ENCODE results near the gene ACKR1.

The ACKR1 gene

GRCh38 chr1:159187647-159188374, 16.9 kb upstream of the ACKR1 start:
- DNase-seq = no peak

- DNase-seq = peak; percentile 22
Measured at GRCh38 chr1:159188375-159188788, 16.3 kb upstream of the ACKR1 start.

DNA sequence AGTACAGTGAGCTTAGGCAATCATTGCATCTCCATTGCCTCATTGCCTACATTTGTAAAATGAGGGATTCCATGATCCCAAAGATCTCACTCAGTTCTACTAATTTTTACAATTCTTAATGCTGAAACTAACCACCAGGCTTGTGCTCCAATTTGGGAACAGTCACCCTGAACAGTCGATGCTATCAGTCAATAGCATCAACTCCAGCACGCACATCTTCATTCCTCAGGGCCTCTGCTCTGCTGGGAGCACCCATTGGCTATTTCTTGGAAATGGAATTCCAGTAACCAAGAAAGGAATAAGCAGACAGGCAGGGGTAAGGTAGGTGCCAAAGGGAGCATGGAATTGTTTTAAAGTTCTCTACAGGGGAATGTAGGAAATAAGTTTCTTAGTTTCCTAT, 14.2 kb upstream of the ACKR1 start:
- no peak for DNase-seq

DNA sequence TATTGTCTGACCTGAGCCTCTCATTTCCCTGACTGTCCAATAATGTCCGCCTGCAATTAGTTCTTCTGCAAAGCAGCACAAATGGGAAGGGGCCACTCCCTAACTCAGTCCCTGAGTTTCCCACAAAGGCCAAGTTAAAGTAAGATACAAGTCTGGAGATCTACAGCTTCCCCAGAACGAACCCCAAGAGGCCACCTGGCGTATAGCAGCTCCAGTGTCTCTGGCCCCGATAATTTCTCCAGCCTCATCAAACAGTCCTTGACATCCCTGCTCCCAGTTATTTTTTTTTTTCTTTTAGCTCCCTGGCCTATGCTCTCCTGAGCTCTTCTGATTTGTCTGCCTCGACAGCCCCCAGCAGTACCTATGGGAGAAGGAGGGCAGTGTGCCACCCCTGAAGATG, 8.1 kb upstream of the ACKR1 start:
- no peak for DNase-seq

DNA sequence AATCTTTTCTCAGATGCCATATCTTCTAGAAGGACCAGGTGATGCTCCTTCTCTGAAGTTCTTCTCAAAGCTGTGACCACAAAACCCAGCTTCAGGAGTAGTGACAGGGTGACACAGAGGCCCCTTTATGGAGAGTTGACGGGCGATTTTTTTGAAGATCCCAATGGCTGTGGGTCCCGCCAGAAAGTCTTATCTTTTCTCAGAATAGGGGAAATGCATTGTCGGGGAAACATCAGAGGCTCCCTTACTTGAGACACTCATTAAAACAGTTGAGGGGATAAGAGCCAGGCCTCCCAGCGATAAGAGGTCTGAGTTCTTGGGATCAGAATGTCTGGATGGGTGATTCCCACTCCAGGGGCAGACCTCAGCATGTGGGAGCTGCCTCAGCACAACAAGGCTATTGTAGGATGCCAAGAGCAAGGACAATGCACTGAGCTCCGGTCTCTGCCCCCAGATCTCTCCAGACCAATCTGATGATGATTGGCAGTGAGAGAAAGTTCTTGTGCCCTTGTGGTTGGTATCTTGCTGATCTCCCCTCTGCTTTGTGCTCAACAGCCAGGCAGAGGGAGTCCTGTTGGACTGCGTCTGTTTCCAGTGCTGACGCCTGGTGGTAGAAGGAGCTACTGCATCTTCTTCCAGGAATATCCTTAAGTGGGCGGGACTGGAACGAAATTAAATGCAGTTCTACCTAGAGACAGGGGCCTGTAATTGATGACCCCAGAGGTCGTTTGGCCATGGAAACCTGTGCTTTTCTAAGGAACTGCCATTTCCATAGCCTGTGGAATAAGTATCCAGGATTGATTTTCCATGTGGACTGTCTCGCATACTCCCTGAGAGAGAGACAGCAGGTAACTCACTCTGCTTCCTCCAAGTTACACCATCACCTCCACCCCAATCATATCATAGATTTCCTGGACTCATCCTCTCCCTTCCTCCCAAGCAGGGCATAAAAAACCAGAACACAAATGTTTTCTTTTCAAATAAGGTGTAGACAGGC, 6.8 kb upstream of the ACKR1 start:
- DNase-seq = no peak

GRCh38 chr1:159199901-159200300, 4.8 kb upstream of the ACKR1 start:
- no peak for DNase-seq

GRCh38 chr1:159200769-159201168, 3.9 kb upstream of the ACKR1 start:
- no peak for DNase-seq

DNA sequence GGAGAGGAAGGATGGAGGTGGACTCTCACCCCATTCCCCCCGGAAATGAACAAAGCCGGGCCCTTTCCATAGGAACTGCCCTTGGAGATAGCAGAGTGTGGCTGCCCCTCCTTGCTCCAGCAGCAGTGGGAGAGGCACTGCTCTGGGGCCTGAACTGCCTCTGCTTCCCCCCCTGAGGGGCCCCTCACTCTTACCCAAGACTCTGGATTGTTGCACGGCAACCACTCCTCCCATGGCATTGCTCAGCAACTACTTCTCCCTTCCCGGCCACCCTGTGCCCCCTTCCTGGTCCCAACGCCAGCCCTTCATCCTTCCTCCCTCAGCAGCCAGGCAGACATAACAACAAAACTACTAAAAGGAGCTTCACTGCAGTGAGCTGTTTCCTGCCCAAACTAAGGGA, 3.0 kb upstream of the ACKR1 start:
- no peak for DNase-seq

DNA sequence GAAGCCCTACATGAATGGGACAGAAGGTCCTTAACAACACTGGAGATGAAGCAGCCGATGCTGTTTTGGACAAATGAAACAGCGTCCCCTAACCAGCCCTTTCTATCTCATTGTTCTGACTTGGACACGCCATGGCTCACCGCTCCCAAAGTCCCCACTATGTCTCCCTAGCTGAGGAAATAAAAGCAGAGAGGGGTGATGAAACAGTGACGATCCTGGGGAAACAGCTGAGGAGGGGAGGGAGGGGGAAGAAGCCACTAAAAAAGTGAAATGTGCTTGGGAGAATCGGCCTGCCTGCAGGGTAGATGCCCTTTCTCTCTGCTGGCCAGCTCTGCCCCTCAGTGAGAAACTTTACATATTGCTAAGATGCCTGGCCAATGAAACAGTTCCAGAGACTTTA, 1.1 kb upstream of the ACKR1 start:
- no peak for DNase-seq

DNA sequence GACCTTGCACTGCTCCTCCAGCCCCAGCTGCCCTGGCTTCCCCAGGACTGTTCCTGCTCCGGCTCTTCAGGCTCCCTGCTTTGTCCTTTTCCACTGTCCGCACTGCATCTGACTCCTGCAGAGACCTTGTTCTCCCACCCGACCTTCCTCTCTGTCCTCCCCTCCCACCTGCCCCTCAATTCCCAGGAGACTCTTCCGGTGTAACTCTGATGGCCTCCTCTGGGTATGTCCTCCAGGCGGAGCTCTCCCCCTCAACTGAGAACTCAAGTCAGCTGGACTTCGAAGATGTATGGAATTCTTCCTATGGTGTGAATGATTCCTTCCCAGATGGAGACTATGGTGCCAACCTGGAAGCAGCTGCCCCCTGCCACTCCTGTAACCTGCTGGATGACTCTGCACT, 550 bp downstream of the ACKR1 start:
- DNase-seq = no peak

- DNase-seq = no peak
Measured at GRCh38 chr1:159206110-159206509, 1.4 kb downstream of the ACKR1 start.

- no peak for DNase-seq
Measured at GRCh38 chr1:159207080-159207479, 2.4 kb downstream of the ACKR1 start.

DNA sequence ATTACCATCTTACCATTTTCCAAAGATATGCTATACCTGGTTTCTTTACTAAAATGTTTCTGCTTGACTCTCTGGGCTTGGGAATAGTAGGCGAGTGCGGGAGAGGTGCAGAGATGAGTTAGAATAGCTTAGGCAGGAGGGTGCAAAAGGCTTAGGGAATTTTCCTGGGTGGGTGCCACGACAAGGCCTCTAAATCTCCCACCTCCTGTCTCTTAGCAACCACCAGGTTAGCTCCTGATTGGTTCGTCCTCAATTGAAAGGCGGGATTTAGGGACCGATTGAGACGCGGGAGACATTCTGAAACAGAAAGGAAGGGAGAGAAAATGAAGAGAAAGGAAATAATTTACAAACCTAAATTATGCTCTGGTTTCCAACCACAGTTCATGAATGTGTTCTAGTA, 3.1 kb downstream of the ACKR1 start:
- no peak for DNase-seq

DNA sequence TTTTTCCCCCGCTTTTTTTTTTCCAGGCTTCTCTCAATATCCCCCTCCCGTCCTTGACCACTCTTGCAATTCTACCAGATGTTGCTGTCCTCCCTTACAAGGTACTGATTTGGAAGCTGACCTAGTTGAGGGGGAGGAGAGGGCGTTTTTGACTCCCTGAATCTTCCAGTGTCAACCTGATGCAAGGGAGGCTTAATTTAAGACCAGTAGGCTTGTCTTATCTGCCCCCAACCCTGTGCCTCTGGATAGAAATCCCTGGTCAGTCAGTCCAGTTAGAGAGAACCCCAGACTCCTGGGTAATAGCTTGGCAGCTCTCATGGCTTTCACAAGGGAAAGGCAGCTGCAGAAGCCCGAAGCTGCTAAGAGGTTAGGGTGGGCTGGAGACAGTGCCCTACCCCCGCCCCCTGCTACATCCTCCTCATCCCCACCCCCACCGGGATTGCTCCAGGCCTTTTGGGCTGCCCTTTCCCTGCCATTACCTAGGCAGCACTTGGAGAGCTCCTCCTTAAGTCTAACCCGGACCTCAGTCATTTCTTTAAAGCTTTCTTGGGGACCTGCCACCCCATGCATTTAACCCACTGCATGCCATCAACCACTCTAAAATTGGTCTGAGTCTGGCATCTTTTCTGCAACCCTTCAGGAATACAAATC, 3.6 kb downstream of the ACKR1 start:
- no peak for DNase-seq

- no peak for DNase-seq
Measured at GRCh38 chr1:159209061-159209460, 4.4 kb downstream of the ACKR1 start.

DNA sequence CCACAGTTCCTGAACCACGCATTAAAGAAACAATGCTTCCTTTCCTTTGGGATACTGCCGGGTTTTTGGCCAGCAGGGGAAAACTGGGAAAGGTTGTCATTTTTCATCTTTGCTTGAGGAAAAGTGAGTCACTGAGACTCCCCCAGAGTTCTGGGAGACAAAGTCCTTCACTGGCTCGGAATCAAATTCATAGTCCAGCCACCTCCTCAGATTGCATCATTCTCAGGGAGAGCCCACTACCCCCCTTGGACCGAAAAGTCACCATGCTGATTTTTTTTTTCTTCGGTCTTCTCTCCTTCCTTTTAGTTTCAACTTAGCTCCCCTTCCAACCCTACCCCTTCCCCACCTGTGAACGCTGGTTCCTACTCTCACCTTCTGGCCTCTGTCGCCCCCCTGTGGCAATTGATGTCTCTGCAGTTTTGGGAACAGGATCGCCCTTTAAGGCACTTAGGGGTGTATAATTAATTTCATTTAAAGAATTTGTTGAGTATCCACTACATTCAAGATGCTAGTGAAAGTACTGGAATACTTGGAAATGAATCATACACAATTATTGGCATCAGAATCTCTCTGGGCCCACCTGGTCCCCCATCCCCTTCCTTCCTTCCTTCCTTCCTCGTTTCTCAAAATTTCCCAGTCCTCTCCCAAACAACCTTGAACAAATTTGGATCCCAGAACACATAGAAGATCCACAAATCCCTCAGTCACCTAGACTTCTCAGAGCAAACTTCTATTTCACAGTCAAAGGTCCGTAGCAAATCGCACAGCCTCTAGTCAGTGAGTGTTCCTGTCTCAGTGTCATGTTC, 6.9 kb downstream of the ACKR1 start:
- DNase-seq = no peak

DNA sequence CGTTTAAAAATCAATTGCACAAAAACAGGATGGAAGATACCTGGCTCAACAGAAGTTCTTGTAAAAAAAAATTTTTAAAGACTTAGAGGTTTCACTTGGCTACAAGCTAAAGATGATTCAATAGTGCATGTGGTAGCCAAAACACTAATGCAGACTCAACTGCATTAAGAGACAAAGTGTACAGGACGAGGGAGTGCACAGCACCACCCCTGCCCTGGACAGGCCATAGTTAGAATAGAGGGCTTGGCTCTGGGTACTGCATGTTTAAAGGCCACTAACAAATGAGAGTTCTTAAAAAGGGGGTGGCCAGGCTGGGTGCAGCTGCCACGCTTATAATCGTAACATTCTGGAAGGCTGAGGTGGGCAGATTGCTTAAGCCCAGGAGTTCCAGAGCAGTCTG, 7.9 kb downstream of the ACKR1 start:
- no peak for DNase-seq

- no peak for DNase-seq
Measured at GRCh38 chr1:159214149-159214760, 9.6 kb downstream of the ACKR1 start.

- no peak for DNase-seq
Measured at GRCh38 chr1:159218649-159219636, 14.3 kb downstream of the ACKR1 start.

DNA sequence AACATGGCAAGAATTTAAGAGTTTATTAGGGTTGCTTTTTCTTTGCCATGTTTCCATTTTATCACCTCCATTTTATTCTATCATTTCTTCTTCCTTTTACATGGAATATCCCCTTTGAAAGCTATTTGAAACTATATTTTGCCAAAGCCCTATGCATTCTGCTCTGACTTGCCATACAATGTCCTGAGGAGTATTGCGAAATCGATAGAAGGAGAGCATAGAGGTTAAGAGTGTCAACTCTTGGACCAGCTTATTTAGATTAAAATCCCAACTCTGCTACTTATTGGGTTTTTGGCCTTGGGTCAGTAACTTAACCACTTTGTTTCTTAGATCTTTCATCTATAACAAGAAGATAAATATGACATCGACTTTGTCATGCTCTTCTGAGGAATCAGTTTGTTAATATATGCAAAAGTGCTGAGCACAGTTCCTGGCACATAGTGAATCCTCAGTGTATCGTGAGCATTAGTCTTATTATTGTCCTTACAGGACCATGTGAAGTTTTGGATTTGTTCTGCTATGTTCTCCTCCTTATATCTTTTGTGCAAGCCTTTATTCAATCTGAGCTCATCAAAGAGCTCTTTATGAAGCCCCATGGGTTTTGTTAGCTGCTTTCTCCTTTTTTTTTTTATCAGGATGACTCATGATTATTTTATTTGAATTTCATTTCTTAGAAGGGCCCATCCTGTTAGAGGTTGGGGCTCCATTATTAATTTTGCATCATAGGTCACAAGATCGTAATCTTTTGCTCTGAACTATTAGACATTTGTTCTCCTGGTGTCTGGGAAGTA, 17.6 kb downstream of the ACKR1 start:
- no peak for DNase-seq

Data from NCI-H510A (cell line).